HG03571 (cell line): ENCODE measurements around the gene TNPO2.
"Not testable (repeated sequence)": the region's sequence is repeated elsewhere in the genome, so short reads cannot be mapped to it uniquely, and the experiment has no call there.

Experiments
- ATAC-seq: cut with Tn5 transposase; IDR thresholded peaks from one replicate; pipeline ENCODE4 v1.9.1; 2021; ENCODE audit not compliant: unreplicated experiment

Gene TNPO2

DNA sequence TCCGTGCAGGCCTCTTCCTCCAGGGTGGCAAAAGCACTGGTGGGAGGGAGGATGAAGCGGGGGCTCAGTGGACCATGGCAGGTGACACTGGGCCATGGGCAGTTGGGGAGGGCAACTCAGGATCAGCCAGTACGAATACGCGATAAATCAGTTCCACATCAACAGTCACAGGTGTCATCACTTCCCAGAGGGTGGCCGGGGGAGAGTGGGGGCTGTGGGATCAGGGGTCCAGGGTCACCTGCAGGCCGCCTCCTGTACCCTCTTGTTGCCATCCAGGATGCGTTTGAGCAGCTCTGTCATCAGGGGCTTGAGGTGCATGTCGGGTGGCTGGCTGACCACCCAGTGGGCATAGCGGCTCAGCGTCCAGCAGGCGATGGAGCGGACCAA lies 17.4 kb downstream of the TNPO2 start:
- no peak for ATAC-seq

DNA sequence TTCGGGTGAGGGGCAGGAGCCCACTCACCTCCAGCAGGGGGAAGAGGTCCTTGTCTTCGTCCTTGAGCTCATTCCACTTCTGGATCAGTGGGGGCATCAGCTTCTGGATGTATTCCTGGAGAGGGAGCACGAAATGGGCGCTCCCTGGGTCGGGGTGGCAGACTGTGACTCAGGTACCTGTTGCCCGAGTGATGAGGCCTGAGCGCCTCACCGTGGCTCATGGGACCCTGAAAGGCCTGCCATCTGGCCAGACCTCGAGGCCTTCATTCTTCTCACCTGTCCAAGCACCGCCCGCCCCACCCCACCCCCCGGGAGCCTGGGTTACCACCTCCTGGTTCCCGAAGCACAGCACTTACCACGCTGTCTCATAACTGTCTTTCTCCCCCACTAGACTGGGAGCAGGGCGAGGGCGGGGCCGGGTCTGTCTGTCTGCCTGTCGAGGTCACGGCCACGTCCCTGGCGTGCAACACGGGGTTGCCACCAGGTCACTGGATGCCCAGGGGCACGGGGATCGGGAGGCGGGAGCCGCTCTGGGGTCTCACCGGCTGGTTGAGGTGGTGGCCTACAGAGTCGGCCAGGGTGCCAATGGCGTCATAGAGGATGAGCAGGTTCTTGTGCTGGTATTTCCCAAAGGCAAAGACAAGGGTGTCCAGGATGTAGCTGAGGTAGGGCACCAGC lies 17.9 kb downstream of the TNPO2 start:
- ATAC-seq, result no peak

DNA sequence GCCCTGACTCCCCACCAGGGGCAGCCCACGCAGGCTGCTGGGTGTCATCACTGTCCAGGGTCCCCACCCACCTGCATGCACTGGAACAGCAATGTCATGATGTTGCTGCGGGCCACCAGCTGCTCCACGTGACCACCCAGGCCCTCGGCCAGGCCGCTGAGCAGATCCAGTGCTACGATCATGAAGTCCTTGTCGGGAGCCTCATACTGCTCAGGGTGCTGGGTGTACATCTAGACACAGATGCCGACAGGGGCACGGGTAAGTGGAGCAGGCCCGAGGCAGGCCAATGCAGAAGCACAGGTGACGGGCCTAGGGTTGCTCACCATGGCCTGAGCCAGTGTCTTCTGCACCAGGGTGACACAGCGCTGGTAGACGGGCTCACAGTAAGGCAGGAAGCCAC lies 18.6 kb downstream of the TNPO2 start:
- ATAC-seq, result no peak

DNA sequence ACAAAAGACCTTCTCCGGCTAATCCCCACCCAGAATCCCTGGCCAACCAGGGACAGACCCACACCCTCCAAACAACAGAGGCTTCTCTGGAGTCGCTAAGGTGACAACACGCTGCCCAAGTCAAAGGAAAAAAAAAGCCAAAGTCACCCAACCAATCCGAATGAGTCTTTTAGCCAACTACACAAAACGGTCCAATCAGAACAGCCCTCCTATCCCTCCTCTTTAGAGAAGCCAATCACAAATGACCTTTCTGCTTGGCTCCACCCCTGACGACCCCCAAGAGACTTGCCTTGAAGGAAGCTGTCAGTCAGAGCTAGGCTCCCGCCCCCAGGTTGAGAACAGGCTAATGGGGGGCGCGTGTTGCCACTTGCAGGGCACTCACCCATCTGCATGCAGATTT lies 20.7 kb downstream of the TNPO2 start:
- ATAC-seq, result no peak

DNA sequence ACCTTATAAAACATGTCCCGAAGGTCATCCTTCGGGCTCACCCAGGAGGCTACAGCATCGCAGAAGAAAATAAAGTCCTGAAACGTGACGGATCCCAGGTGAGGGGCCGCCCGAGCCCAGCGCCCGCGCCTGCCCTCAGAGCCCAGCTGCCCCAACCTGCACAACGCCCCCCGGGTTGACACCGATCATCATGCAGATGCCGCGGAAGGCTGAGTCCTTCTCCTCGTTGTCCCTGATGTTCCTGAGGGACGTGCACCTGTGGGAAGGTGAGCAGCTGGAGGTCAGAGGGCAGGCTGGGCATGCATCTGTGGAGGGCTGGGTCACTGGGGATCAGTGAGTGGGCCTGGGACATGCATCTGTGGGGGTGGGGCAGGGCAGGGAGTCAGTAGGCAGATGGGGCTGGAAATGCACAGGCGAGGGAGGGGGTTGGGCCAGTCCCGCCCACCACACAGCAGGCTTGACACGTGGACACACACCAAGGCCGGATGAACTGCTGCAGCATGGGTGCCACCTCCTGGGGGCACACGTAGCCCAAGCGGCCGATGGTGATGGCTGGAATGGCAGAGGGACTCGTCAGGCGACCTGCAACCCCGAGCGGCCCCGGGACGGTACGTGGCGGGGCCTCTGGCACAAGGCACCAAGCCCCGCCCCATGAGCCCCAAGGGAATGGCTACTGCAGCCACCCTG lies 22.0 kb downstream of the TNPO2 start:
- no peak for ATAC-seq

DNA sequence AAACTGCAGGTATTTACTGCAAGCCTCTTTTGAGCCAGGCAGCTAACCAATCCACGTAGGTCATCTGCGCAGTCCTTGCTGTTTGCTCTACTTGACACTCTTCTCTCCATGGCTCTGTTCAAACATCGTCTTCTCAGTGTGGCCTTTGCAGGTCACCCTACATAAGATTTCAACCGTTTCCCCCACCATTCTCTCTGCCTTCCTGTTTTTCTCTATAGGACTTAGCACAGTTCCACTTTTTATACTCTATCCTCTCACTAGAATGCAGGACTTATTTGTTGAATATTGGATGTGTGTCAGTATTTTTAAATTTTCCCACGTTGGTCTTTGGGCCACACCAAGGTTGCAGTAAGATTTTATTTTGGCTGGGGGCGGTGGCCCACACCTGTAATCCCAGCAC lies 25.6 kb downstream of the TNPO2 start:
- ATAC-seq, result no peak

DNA sequence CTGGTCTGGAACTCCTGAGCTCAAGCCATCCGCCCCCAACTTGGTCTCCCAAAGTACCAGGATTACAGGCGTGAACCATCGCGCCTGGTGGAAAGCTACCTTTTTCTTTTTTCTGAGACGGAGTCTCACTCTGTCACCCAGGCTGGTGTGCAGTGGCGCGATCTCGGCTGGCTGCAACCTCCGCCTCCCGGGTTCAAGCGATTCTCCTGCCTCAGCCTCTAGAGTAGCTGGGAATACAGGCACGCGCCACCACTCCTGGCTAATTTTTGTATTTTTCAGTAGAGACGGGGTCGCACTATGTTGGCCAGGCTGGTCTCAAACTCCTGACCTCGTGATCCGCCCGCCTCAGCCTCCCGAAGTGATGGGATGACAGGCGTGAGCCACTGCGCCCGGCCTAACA lies 26.3 kb downstream of the TNPO2 start:
- not testable (repeated sequence) for ATAC-seq

DNA sequence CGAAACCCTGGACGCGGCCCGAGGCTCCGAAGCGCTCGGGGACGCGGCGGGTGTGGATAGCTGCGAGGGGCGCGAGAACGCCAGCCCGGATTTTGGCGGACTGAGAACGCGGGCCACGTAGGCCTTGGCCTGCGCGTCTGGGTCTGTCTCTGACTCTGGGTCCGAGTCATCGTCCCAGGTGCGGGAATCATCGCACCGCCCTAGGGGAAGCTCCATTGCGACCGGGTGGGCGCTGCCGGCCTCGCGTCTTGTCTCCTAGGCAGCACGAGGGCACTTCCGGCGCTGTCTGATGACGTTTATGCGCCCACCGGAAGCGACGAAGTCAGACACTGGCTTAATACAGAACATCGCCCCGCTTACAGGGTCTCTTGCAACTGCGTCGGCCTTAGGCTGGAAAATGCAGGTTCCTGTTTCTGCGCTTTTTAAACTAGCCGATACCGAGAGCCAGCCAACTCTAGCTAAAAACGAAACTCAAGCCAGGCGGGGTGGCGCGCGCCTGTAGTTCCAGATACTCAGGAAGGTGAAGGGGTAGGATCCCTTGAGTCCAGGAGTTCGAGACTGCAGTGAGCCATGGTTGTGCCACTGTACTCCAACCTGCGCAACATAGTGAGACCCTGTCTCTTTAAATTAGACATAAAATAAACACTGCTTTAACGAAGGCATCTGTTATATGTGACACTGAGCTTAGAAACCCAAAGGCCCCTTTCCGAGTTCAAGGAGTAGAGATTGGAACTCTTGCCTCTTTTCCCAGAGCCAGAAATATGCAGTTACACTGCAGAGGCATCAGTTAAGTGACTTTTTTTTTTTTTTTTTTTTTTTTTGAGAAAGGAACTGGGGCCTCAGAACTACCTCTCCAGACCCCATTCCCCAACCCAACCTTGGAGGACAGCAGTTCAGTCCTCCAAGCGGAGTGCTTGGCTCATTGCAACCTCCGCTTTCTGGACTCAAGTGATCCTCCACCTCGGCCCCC lies 27.1 kb downstream of the TNPO2 start, which contains the start of gene FBXW9:
Gene FBXW9 (minus strand): TSS at position 266 of the 970 bp plus-strand sequence. CDS start 50 bp downstream, at position 216.
- ATAC-seq, result peak; percentile 67

DNA sequence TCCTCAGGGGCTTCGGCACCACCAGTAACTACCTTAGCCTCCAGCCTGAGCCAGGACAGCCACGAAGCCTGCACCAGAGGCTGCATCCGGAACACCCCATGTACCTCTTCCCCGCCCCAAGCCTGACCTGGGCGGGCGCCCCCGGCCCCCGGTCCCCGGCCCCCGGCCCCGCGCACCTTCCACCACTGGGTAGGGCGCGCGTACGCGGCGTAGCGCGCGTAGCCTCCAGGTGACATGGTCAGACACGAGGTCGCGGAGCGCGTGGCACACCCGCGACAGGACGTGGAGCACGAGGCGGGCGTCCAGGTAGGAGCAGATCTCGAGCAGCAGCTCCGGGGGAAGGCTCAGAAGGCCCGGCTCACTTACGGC lies 27.8 kb downstream of the TNPO2 start:
- ATAC-seq, result peak; percentile 12

DNA sequence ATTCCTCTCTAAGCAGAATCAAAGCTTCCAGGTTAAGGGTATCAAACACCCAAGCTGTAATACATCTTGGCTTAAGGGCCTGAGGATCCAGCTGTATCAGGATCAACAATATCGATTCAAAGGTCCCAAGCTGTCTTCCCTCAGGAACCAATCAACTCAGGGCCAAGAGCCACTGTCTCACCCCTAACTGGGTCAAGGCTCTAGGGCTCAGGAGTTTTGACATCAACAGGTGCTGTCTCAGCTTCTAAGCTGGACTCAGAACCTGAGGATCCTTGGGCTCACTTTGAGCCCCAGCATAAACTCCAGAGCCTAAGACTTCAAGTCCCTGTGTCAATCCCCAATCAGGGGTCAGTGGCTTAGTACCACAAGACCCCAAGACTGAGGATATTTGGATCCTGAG lies 28.2 kb downstream of the TNPO2 start:
- ATAC-seq, result no peak

DNA sequence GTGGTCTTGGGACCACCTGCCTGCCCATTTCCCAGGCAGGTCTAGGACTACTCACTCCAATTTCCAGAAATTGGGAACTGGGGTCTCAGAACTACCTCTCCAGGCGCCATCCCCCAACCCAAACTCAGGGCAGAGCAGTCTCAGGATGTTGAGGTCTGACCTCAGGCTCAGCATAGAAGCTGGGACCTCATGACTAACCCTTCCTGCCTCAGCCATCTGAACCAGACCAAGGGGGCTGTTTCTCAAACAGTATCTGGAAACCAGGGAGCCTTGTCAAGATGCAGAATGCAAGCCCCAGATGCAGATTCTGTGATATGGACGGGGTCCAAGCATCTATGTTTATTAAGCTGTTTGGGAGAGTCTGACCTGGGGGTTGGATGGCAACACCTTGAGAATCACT lies 28.6 kb downstream of the TNPO2 start:
- ATAC-seq, result no peak

DNA sequence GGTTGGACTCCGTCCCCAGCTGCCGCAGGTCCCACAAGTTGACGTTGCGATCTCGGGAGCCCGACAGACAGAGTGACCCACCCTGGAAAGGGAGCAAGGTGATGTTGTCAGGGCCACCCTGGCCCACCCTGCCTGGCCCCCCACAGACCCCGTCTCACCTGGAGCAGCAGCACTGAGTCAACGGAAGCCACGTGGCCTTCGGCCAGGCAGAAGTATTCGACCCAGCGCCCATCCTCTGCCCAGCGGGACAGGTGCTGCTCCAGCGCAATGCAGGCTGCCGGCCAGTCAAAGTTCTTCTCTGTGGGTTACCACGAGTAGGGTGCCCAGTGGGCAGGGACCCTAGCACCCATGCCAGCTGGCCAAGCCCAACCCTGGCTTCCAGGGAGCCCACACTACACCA lies 29.1 kb downstream of the TNPO2 start:
- ATAC-seq, result no peak

DNA sequence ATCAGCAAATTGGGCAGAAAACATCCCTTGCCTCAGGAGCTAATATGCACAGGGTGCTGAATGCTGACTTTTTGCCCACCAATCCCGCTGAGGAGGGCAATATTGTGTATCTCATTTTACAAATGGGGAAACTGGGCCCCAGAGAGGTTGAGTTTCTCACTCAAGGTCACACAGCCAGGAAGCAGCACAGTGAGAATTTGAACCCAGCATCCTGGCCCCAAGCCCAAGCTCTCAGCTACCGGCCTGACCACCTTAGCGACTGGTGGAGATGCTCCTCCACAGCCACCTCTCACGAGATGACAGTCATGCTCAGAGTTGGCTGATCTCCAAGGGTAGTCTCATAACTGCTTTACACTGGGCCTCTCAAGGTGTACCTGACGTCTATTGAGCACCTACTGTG lies 30.8 kb downstream of the TNPO2 start:
- no peak for ATAC-seq

DNA sequence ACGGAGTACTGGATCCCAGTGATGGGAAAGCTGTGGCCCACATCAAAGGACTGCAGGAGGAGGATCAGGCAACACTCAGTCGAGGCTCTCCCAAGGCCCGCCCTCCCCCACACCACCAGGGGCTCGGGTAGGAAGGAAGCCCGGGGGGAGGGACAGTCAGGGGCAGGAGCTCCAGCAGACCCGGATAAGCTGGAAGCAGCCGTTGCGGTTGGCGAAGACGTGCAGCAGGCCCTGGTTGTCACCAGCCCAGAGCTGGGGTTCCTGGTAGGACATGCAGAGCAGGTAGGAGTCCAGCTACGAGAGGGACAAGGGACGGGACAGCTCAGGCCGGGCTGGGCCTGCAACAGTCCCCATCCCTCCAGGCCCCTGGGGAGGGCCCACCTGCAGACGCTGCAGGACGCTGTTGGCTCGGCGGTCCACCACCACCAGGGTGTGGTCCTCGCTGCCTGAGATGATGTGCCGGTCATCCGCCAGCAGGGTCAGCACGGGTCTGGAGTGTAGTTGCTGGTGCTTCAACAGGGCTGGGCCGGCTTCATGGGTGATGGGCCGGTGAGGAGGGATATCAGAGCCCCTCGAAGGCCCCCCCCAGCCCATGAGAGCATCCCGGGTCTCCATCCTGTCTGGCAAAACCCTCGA lies 34.0 kb downstream of the TNPO2 start:
- no peak for ATAC-seq

DNA sequence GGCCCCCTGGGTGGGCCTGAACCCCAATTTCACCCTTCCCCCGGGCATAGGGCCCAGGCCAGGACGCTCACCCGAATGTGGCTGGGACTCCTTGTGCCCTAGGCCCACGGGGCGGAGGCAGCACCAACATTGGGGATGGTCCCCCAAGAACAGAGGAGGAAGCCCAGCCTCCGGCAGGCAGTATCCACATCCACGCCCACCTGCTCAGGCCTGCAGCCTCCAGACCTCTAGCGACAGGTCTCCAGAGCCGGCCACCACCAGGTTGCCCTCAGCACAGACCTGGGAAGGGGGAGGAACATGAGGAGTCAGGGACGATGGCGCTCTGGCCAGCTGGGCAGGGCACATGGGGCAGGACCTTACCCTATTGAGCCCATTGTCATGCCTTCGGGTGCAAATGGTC lies 34.7 kb downstream of the TNPO2 start:
- ATAC-seq, result no peak

DNA sequence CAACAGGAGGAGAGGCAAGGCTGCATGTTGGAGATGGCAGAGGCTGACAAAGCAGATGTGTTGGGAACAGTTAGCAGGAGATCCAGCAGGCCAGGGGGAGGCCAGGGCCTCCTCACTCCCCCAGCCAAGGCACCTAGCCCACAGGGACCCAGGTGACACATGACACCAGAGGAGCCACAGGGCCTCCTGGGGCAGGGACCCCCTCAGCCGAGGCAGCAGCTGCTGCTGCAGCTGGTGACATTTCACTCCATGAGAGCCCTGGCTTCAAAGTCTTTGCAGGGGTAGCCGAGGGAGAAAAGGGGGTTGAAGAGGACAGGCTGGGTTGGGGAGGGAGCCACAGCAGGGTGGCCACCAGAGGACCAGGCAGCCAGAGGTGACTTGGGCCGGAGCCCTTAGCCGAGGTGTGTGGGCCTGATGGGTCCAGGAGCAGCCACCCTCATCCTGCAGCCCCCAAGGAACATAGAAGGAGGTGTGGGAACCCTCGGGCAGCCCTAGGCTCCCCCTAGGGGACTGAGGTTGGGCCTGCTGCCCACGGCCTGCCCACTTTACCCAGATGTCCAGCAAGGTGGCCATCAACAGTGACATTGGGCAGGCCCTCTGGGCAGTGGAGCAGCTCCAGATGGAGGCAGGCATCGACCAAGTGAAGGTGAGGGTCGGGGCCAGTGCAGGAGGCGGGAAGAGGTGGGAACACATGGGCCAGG lies 36.1 kb downstream of the TNPO2 start, which contains the start of gene GNG14:
Gene GNG14 (plus strand): TSS at position 503 of the 701 bp plus-strand sequence. CDS start 51 bp downstream, at position 554.
- no peak for ATAC-seq

DNA sequence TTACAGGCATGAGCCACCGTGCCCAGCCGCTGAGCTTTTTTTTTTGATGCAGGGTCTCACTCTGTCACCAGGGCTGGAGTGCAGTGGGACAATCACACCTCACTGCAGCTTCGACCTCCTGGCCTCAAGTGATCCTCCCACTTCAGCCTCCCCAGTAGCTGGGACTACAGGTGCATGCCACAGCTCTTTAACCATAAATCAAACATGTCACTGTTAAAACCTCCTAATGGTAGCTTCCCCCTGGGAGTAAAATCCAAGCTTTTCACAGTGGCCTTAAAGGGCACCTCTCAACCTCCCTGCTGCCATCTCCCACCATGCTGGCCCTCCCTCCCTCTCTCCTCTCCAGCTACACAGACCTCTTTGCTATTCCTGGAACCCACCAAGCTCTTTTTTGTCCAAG lies 37.9 kb downstream of the TNPO2 start:
- ATAC-seq, result no peak

DNA sequence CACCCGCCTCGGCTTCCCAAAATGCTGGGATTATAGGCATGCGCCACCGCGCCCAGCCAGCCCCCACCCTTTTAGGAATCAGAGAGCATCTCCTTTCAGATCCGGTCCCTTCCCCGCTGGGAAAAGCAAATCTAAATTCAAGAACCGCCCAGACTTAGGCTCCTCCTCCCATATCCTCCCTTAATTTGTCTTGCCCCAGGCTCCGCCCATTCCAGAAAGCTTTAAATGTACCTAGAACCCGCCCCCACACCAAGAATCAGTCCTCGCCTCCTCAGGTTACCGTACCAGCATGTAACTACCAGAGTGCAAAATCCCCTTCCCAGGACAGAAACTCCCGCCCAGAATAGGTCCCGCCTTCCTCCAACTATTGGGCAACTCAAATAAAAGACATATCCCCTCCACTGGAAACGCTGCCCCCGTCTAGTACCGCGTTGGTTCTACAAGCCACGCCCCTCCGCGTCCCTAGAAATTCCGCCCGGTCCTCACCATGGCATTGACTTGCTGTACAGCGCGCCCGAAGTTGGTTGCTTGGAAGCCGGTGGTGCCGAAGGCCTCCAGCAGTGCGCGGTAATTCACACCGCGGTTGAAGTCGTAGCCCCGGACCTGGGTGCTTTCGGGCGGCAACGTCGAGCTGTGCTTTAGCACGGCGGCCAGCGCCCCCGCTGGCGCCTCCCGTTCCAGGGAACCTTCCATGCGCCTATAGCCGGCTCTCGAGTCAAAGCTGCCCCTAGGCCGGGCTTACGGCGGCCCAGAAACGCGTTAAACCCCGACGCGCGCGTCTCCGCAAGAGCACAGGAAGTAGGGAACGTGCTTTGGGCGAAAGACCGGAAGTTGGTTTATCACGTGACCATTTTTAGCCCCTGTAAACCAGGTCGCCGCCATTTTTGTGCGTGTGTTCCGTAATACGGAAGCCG lies 42.4 kb downstream of the TNPO2 start, which contains the start of gene DHPS:
Gene DHPS (minus strand): TSS at position 807 of the 914 bp plus-strand sequence. CDS start 114 bp downstream, at position 693.
- ATAC-seq, result peak; percentile 68

DNA sequence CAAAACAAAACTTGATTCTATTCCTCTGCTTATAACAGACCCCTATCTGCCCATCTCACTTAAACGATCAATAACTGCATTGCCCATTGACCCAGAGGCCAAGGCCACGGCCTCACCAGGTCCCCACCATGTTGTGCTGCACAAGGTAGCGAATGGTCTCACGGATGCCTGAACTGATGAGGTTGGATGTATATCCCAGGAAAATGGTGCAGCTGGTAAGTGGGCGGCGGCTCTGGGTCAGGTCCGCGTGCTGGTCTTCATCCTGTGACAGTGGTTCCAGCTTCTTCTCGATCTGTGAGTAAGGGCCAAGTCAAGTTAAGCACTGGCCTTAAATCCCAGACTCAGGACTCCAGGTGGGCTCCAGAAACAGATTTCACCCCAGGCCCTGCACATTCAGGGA lies 43.7 kb downstream of the TNPO2 start:
- no peak for ATAC-seq
